HG02884 (cell line): Measurements from ENCODE around the gene TBL2.
"Not testable (repeated sequence)": the region's sequence is repeated elsewhere in the genome, so short reads cannot be mapped to it uniquely, and the experiment has no call there.

Experiments
- ATAC-seq: cut with Tn5 transposase; IDR thresholded peaks from one replicate; pipeline ENCODE4 v1.9.1; 2021; ENCODE audit warnings: mild to moderate bottlenecking, moderate library complexity; ENCODE audit not compliant: unreplicated experiment

TBL2 gene

DNA sequence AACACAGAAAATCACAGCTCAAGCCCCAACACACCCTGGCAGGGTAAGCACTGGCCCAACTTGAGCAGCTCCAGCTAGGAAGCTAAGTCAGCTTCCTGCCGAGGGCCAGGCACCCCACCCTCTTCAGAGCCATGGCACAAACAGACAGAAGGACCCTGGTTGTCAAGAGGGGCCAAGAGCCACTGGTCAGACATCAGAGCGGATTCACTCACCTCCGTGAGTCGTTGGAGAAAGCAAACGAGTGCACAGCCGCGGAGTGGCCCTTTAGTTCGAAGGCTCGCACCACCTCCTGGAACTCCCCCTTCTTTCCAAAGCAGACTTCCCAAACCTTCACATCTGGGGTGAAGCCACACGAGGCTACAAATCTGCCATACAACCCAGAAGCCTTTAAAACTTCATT is 7.4 kb downstream of the TBL2 start:
- no peak for ATAC-seq

DNA sequence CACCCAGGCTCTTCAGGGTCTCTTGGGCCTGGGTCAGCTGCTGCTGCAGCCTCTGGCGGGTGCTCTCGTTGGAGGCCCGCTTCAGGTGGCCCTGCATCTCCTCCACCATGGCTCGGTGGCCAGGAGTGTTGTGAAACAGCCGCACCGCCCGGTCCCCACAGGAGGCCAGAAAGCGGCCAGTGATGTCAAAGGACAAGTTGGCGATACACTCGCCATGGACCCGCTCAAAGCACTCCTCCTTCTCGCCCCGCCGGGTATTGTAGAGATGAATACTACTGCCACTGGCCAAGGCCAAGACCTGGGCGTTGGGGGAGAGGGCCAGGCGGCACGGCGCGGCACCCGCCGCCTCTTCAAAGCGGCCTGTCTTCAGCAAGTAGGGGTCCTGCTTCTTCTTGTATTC is 7.9 kb downstream of the TBL2 start:
- ATAC-seq: no peak

DNA sequence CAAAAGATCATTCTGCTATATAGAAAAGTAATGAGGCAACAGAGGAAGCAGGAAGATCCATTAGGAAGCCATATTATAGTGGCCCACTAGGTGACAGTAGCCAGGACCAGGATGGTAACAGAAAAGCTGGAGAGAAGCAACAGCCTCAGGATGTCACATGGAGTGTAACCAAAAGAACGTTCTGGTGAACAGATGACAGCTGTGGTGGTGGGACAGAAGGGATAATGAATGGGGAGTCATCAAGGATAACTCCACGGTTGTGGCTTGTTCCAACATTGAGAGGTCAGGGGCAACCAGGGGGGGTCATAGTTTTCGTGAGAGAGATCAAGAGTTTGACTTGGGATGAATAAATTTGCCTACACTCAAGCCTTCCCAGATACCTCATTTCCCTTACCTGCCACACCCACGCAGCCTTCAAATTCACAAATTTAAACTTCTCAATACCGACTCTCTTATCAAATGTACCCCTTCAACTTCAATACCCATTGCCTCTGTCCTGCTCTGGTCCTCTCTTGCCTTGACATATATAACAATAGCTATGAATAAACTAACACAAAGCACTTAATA is 9.3 kb downstream of the TBL2 start:
- no peak for ATAC-seq

DNA sequence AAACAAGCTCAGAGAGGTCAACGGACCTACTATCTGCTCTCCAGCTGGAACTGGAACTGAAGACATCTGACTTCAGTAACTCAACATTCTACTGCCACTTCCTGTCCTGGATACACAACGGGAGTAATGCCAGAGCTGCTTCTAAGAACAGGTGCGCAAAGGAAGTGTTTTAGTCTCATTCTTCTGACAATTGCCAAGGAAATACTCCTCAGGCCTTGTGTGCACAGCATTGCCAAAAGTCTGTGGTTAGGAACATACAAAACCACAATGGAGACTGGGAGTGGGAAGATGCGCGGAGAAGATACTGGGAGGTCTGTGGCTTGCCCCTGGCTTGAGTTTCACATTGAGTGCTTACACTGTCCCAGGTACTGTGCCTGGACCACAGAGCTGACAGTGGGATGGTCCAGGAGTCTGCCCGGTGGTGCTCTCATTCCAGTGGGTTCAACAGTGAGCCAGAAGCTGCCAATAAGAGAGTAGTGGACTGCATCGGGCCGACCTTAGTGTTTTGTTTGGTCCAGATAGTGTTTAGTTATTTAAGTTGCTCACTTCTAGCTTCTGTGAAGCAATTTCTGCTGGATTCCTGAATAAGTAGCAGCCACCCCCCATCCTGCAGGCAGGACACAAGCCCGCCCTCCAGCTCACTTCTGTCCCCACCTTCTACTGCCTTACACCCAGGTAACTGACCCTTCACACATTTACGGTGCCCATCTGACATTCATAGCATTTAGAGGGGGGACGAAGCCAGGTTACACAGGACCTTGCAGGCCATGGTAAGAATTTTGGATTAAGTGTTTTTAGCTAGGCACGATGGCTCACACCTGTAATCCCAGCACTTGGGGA is 10.3 kb downstream of the TBL2 start:
- no peak for ATAC-seq

DNA sequence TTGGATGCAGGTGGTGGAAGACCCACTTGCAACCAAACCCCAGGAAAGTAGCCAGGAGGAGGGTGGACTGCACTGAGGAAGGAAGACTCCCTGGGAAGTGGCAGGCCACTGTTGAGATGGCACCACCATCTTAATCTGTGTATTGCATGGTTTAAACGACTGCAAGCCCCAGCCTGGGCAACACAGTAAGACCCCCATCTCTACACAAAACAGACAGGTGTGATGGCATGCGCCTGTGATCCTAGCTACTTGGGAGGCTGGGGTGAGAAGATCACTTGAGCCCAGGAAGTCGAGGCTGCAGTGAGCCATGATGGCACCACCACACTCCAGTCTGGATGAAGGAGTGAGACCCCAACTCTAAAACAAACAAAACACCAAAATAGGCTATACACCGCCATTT is 11.2 kb downstream of the TBL2 start:
- ATAC-seq: no peak

DNA sequence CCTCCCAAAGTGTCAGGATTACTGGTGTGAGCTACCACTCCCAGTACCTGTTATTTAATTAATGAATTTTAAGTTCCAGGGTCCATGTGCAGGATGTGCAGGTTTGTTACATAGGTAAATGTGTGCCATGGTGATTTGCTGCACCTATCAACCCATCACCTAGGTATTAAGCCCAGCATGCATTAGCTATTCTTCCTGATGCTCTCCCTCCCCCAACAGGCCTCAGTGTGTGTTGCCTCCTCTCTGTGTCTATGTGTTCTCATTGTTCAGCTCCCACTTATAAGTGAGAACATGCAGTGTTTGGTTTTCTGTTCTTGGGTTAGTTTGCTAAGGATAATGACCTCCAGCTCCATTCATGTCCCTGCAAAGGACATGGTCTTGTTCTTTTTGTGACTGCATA is 11.9 kb downstream of the TBL2 start:
- ATAC-seq: not testable (repeated sequence)

DNA sequence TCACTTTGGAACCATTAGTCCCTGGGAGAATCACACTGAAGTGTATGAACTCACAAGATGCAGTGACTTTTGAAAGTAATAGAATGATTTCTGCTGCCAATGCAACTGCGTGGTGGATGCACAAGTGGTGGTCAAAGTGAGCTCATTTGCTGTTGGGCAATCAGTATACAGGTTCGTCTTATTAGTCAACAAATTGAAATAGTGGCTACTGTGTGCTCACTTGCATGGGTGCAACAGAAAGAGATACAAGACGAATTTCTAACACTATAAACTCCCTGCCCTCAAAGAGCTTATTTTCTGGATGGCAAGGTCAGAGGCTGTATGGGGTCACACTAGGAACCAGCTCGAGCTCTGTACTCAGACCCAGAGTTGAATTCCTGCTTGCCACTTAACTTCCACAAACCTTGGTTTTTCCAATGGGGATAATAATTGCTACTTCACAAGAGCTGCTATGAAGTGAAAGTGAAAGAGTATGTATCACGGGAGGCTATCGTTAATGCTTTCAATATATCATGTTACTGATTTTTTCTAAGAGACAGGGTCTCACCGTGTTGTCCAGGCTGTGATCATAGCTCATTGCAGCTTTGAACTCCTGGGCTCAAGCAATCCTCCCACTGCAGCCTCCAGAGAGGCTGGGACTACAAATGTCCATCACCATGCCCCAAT is 12.6 kb downstream of the TBL2 start:
- no peak for ATAC-seq

DNA sequence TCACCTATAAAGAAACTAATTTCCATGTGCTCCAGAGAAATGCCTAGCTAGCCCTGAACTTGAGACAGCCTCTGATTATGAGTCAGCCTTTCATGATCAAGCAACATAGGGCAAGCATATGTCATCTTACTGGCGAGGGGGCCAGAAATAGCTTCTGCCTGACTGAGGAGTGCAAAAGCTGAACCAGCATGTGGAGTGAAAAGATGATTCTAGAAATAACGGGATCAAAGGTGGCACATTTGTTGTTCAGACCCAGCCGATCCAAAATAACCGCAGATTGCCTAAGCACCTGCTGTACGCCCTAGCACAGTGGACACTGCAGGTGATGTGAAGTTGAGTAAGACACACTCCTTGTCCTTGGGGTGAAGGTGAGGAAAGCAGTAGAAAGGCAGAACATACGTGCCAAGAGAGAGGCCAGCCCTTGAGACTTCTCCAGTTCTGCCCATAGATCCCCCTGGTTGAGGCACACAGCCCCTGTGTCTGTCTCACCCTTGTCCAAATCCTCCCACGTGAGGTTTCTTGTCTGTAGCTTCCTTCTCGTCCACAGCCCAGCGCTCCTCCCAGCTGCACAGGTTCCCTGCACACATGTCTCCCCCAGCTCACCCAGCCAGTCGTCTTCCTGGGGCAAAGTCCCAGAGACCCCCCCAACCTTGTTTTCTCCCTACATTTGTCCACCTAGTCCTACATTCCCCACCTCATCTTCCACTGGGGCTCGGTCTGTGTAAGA is 18.1 kb downstream of the TBL2 start:
- ATAC-seq: peak; percentile 28

DNA sequence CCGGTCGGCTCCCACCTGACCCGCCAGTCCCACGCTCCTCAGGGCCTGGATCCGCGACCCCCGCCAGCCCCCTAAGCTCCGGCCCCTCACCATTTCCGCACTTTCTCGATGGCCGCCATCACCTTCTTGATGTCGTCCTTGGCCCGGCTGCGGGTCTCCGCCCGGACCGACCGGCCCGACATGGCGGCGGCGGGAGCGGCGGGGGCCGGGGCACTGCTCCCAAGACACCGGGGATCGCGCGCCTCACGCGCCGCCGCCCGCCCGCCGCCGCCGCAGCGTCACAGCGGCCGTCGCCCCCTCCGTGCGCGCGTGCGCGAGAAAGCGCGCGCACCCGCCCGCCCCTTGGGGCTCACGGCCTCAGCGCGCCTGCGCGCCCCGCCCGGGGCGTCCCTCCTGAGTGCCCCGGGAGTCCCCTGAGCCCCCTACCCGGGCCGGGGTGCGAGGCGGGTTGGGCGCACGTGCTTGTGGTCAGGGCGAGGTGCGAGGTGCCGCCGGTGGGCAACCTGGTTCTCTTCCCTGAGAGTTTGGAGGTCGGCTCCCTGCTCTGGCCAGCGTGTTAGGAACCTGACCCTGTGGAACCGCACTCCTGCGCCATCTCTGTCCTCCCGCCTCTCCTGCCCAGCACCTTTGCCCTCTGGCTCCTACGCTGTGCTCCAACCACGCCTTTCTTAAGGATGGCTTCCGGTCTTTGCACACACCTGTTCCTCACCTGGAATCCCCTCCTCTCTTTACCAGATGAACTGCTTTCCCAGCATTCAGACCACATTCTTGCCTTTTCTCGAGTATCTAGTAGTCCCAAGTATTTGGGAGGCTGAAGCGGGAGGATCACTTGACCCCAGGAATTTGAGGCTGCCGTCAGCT is 20.8 kb downstream of the TBL2 start, which contains the start of gene BCL7B:
Gene BCL7B, minus strand, starts transcription at position 294 of the 861 bp plus-strand sequence. Its CDS starts 112 bp downstream, at position 182.
- ATAC-seq: peak; percentile 37

DNA sequence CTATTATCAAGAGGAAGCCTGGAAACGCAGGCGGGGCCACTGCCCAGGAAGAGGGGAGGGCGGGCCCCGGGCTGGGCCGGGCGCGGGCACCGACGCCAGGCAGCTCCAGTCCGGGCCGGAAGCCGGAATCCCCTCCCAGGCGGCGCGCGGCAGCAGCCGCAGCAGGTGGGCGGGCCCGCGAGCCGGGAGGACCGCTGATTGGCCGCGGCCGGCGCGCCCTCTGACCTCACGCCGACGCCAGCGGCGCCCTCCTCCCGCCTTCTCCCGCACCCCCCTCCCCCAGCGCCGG is 21.3 kb downstream of the TBL2 start:
- ATAC-seq: peak; percentile 75

DNA sequence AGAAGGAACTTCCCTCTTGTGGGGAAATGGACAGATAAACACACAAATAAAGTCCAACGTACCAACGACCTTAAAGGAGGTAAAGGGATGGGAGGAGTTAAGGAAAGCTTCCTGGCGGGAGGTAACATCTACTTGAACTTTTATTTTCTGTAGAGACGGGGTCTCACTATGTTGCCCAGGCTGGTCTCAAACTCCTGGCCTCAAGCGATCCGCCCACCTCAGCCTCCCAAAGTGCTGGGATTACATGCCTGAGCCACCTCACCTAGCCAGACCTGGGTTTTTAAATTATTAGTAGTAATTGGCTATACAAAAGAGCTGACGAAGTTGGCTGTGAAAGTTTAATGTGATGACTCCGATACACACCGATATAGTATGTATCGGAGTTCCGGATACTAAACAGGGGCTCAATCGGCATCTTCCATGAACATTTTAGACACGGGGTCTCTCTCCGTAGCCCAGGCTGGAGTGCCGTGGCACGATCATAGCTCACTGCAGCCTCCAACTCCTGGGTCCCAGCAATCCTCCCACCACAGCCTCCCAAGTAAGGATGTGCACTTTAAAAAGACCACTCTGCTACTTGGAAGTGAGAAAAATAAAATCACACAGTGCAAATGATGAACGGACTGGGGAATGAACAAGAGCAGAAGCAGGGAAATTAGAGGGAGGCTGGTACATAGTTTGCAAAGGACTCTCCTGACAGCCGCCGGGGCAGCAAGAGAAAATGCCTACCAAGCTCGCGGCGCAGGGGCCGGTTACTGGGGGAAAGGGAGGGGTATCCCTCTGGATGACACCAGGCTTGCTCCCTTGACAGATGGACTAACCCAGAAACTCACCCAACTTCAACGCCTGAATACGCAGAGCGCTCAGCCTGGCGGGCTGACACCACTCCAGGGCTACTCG is 21.9 kb downstream of the TBL2 start:
- ATAC-seq: no peak

DNA sequence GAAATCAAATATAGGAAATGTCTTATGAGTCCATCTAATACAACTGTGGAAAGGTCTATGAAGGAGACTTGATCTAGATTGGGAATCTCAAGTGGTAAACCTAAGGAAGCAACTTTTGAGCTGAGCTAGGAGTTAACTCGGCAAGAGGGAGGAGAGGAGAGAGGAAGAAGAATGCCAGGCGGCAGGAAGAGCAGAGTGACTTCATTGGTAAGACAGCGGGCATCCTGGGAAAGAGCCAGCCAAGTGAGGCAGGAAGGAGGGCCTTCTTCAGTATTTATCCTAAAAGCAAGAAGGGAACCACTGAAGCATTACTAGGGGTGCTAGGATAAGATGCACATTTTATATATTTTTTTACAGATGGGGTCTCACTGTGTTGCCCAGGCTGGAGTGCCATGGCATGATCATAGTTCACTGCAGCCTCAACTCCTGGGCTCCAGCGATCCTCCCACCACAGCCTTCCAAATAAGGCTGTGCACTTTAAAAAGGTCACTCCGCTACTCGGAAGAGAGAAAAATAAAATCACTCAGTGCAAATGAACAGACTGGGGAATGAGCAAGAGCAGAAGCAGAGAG is 22.9 kb downstream of the TBL2 start:
- no peak for ATAC-seq

DNA sequence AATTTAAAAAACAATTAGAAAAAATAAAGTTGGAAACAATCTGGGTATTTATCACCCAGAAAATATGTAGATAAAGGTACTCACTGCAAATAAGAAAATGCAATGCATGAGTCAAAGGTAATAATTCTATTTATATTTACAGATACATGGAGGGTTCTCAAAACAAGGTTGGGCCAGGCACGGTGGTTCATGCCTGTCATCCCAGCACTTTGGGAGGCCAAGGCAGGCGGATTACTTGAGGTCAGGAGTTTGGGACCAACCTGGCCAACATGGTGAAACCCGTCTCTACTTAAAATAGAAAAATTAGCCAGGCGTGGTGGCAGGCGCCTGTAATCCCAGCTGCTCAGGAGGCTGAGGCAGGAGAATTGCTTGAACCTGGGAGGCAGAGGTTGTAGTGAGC is 28.3 kb downstream of the TBL2 start:
- ATAC-seq: not testable (repeated sequence)

DNA sequence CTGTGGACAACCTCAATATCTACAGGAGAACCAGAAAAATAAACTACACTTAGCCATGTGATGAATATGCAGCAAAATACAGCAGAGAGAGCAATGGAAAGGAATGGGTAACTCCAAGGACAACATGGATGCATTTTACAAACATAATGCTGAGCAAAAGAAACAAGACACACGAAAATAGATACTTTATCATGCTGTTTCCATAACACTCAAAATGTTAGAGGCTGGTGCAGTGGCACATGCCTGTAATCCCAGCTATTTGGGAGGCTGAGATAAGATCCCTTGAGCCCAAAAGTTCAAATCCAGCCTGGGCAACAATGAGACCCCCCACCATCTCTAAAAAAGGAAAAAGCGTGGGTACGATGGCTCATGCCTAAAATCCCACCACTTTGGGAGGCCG is 29.2 kb downstream of the TBL2 start:
- ATAC-seq: no peak

DNA sequence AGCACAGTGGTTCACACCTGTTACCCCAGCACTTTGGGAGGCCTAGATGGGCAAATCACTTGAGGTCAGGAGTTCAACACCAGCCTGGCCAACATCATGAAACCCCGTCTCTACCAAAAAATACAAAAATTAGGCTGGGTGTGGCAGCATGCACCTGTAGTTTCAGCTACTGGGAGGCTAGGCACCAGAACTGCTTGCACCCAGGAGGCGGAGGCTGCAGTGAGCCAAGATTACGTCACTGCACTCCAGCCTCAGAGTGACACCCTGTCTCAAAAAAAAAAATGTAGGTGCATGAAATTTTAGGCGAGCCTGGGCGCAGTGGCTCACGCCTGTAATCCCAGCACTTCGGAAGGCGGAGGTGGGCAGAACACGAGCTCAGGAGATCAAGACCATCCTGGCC is 30.5 kb downstream of the TBL2 start:
- ATAC-seq: no peak

DNA sequence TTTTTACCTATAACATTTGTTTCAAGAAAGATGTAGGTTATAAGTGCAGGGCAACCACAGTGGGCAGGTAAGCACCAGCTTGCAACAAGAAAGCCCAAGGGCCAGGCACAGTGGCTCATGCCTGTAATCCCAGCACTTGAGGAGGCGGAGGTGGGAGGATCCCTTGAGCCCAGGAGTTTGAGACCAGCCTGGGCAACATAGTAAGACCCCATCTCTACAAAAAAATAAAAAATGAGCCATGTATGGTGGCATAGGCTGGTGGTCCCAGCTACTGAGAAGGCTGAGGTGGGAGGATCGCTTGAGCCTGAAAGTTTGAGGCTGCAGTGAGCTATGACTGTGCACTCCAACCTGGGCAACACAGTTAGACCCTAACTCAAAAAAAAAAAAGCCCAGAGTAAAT is 33.7 kb downstream of the TBL2 start:
- ATAC-seq: no peak

DNA sequence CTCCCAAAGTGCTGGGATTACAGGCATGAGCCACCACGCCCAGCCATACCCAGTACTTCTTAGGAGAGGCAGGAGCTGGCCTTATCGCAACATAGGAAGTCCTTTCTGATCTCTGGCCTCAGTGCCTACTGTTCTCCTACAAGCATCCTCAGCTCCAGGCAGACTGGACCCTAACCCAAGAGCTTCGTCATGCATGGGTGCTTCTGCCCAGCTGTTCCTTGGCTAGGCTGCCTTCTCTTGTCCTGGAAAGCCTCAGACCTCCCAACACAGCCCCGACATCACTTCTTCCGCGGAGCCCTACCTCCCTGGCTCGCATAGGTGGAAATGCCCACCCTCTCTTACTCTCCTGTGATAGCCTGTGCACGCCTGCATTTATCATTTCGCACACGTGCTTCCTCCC is 36.7 kb downstream of the TBL2 start:
- ATAC-seq: no peak

DNA sequence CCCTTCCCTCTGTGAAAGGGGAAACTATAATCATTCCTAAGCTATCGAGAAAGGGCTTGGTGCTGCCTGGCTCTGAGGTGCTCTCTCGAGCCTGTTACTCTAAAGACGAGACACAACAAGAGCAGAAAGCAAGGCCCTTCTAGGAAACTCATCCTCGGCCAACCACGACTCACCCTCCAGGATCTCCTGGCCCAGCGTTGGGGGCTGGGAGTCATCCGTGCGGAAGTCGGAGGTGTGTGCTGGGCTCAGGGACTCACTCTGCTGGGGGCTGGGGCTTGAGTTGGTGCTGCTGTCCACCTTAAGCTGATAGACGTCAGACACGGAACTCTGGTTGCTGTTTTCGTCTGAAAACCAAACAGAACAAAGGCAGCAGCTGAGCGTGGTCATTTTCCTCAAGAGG is 38.7 kb downstream of the TBL2 start:
- ATAC-seq: no peak

DNA sequence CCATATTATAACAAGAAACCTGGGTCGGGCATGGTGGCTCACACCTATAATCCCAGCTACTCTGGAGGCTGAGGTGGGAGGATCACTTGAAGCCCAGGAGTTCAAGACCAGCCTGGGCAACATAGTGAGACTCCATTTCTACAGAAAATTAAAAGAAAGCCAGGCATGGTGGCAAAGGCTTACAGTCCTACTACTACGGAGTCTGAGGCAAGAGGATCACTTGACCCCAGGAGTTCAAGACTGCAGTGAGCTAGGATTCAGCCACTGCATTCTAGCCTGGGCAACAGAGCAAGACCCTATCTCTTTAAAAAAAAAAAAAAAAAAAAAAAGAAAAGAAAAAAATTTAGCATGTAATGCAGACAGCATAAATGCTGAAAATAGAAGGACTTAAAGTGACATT is 39.9 kb downstream of the TBL2 start:
- ATAC-seq: not testable (repeated sequence)
